IPS-NIHi11 (cell line): Measurements from ENCODE around the gene TCAP.
A peak's percentile ranks its signal among the peaks of the same experiment; 100 is the strongest.

Experiments
- DNase-seq: peaks from one replicate; pipeline ENCODE4 v3.0.0; 2012; ENCODE audit warnings: mixed read lengths, low spot score

Gene TCAP

DNA sequence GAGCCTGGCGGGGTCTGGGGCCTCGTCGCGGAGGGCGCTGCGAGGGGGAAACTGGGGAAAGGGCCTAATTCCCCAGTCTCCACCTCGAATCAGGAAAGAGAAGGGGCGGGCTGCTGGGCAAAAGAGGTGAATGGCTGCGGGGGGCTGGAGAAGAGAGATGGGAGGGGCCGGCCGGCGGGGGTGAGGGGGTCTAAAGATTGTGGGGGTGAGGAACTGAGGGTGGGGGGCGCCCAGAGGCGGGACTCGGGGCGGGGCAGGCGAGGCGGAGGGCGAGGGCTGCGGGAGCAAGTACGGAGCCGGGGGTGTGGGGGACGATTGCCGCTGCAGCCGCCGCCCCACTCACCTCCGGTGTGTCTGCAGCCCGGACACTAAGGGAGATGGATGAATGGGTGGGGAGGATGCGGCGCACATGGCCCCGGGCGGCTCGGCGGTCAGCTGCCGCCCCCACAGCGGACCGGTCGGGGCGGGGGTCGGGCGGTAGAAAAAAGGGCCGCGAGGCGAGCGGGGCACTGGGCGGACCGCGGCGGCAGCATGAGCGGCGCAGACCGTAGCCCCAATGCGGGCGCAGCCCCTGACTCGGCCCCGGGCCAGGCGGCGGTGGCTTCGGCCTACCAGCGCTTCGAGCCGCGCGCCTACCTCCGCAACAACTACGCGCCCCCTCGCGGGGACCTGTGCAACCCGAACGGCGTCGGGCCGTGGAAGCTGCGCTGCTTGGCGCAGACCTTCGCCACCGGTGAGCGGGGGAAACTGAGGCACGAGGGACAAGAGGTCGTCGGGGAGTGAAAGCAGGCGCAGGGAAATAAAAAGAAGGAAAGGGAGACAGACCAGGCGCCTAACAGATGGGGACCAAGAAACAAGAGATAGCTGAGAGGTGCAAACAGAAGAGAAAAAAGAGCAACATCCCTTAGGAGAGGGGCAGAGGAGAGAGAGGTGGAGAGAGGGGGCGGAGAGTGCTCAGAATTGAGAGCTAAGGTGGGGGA lies 3.1 kb downstream of the TCAP start, which contains the start of gene PNMT:
Gene PNMT, plus strand, starts transcription at position 509 of the 980 bp plus-strand sequence. Its CDS starts 23 bp downstream, at position 532.
- DNase-seq: peak; percentile 85

DNA sequence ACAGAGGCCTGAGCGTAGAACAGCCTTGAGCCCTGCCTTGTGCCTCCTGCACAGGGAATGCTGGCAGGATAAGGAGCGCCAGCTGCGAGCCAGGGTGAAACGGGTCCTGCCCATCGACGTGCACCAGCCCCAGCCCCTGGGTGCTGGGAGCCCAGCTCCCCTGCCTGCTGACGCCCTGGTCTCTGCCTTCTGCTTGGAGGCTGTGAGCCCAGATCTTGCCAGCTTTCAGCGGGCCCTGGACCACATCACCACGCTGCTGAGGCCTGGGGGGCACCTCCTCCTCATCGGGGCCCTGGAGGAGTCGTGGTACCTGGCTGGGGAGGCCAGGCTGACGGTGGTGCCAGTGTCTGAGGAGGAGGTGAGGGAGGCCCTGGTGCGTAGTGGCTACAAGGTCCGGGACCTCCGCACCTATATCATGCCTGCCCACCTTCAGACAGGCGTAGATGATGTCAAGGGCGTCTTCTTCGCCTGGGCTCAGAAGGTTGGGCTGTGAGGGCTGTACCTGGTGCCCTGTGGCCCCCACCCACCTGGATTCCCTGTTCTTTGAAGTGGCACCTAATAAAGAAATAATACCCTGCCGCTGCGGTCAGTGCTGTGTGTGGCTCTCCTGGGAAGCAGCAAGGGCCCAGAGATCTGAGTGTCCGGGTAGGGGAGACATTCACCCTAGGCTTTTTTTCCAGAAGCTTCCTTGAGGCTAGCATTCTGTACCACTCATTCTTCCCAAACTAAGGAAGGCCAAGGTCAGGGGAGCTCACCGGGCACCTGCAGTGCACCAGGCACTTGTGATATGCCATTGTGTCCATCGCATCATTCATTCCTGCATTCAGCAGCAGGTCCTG lies 5.0 kb downstream of the TCAP start:
- DNase-seq: no peak

DNA sequence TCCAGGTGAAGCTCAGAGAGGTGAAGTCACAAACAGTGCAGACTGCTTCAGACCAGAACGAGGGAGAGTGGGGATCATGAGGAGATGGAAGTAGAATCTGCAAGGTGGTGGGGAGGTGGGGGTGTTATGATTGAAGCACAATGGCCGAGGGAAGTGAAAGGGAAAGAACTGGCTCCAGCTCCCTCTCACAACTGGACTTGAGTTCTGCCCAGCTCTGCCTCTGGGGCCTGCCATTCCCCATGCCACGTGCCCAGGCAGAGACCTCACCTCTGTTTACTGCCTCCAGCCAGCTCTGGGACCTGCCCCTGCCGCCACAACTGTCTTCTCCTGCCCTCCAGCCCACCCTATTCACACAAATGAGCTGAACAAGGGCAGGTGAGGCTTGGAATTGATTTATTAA lies 5.6 kb downstream of the TCAP start:
- DNase-seq: no peak

DNA sequence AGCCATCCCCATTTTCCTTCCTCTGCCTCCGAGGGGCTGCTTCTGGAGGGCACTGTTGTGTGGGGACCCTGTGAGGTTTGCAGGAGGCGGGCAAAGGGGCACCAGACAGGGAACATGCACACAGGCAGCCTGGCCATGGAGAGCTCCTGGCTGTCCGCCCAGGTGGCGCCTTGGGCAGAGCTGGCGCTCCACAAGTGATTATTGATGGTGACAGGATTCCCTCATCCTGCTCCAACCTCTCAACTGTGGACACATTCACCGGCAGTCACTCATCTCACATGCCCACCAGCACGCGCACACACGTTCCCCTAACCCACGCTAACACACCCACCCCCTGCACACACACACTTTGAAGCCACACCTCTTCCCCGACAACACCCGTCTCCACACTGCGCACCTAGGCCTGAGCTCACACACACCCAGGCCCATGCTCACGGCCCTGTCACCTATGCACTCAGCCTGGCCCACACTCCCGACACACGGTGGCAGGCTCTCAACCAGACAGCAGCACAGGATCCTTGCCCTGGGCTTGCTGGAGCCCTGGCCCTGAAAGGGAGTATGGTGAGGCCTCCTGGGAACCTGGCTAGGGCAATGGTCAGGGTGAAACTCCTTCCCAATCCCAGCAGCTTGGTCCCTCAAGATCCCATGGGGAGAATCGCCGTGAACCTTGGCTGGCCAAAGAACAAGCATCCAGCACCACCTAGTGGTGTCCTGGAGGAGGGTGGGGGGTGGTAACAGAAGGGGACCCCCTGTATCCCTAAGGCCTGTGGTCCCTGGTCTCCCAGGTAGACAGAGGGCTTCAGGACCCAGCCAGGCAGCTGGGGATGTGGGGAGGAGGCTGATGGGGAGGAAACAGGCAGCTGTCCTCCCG lies 6.7 kb downstream of the TCAP start:
- DNase-seq: peak; percentile 85

DNA sequence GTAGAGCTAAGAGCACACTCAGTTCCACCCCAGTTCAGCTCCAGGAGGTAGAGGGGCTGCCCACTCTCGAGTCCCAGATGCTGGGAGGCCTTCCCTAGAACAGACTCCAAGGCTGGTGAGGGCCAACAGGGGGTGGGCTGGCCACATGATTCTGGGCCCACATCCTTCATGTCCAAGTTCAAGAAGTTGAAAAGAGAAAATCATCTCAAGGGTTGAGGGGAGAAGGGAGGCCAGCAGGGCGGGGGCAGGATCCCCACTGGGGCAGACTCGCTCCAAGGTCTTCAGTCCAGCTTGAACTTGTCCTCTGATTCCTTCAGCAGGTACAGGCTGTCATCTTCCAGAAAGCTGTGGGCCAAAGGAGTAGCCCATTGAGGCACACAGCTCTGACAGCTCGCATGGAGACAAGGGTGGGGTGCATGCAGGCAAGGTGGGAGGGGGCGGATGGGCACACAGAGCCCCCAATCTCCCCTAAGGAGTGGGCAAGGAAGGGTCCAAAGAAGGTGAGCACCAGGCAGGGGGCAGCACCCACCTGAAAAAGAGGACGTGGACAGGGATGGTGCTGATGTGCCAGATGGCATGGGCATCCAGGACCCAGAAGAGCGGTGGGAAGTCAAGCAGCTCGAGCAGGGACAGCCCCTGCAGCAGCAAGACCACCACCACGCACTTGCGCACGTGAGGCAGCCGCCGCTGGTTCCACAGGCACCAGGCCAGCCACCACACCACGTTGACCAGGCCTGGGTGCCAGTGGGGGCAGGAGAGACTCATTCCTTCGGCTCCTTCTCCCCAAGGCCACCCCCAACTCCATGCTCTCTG lies 7.6 kb downstream of the TCAP start:
- no peak for DNase-seq

DNA sequence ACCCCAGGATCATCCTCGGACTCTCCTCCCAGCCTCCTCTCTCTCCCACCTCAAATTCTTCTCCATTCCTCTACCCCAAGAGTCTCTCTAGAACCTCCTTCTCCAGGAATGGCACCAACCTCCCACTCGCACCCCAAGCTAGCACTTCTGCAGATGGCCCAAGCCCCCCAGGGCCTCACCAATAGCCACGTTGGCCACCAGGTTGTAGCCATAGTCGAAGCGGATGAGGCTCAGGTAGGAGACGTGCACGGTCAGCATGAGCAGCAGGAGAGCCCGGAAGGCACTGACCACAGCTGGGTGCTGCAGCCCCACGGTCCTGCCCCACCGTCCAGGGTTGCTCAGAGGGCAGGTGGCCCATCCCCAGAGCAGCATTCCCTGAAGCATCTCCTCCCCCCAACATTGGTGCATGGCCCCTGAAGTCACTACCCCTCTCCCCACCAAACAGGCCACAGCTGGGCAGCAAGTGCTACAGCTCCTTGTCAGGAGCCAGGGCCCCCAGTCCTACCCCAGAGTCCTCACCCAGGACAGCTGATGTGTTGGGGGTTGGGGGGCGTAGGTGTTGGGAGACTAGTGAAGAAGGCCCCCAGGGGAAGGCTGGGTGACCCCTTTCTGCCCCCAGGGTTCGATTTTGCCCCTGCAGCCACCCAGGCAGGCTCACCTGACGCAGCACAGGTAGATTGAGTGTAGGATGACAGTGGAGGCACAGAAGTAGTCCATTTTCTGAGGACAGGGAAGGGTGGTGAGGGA lies 8.4 kb downstream of the TCAP start:
- DNase-seq: no peak

DNA sequence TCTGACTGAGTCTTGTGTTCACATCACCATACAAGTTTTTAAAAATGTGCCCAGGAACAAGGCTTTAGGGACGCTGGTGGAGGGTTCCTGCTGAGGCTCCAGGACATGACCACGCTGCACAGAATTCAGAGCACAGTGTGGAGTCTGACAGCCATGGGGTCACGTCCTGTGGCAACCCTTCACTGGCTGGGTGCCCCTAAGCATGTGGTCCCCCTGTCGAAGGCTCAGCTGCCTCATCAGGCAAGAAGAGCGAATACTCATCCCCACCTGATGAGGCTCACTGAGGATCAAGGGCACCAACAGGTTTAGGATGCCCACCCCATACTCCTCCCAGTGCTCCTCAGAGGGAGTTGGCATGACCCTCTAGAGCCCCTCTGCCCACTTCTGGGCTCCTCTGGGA lies 9.0 kb downstream of the TCAP start:
- no peak for DNase-seq

DNA sequence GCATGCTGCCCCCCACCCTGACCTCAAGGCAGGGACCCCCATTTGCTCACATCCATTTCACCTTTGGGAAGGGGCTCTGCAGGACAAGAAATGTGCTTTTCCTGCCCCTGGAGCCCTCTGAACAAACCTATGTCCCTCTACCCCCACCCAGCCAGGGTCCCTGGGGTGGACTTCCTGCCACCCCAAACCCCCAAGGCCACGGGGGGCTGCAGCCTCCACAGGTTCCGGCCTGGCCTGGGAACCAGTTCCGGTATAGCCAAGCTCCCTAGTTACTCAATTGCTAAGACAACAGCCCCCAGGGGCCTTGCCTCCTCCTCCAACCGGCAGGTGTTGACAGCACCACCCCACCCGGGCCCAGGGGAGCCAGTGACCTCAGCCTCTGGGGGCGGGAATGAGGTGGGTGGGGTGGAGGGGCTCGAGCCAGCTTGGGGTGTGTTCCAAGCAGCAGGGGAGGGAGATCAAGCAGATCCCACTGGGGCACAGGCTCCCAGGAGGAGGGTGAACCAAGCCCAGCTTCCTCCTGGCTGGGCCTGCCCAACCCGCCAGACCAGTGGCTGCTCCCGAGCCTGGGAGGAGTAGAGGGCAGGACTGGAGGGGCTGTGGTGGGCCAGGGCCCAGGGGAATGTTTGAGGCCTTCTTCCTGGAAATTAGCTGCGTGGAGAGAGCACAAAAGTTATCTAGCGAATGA lies 9.7 kb downstream of the TCAP start:
- peak; percentile 67 for DNase-seq

DNA sequence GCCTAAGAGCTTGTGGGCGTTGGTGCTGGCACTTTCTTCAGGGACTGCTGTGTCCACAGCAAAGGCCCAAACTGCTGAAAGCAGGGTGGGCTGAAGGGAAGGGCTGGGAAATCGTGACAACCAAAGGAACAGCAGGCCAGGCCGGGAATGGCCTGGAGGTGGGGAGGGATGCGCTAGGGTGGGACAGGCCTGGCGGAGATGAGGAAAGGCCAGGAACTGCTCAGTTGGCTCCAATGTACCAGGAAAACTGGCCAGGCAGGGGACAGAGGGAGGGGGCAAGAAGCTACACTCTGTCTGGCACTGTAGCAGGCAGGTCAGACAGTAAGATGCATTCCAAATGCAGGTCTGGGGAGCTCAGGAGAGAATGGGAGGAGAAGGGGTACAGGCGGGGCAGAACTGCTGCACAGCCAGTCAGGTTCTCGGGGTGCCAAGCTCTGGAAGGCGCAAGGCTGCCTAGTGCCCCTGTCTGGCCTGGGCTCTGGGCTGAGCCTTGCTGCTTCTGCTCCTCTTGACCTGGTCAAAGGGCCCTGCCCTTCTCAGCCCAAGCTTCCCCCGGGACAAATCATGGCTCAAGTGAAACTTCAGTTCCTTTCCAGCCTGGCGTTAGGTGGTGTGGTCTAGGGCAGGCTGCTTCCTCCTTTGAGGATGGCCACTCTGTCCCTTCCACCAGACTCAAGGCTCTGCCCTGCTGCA lies 10.4 kb downstream of the TCAP start:
- DNase-seq: no peak

DNA sequence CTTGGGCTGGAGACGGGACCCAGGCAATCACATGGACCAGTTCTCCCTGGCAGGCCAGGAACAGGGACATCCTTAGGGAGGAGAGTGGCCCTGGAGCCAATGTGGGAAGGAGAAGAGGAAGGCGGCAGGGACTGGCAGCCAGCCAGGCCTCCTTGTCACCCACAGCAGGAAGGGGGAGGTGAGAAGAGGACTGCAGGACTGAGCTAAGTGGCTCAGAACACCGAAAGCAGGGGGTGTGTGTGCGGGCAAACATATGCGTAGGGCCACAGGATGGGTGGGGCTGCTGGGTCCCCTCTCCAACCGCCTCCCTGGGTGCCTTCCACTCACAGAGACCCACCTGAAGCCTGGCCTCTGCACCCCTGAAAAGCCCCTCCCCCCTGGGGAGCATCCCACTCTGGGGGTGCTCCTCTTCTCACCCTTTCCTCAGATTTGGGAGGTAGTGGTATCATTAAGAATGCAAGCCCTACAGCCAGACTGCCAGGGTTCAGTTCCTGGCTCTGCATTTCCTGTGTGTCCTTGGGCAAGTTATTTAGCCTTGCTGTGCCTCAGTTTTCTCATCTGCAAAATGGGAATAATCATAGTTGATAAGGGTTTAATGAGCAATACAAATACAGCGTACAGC lies 11.2 kb downstream of the TCAP start:
- no peak for DNase-seq

DNA sequence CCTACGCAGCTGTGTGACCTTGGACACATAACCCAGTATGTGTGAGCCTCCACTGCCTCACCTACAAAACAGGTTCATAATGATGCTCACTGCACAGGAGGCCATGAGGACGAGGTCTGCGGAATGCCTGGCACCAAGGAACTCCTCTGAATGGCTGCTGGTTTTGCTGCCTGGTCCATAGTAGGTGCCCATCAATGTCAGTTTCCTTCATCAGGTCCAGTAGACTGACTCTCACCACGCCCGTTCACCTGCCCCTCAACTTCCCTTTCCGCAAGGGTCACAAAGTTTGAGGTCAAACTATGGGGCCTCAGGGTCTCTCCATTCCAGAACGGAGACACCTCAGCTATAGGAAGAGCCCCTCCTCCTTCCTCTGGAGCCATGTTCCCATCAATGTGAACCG lies 11.9 kb downstream of the TCAP start:
- DNase-seq: no peak

DNA sequence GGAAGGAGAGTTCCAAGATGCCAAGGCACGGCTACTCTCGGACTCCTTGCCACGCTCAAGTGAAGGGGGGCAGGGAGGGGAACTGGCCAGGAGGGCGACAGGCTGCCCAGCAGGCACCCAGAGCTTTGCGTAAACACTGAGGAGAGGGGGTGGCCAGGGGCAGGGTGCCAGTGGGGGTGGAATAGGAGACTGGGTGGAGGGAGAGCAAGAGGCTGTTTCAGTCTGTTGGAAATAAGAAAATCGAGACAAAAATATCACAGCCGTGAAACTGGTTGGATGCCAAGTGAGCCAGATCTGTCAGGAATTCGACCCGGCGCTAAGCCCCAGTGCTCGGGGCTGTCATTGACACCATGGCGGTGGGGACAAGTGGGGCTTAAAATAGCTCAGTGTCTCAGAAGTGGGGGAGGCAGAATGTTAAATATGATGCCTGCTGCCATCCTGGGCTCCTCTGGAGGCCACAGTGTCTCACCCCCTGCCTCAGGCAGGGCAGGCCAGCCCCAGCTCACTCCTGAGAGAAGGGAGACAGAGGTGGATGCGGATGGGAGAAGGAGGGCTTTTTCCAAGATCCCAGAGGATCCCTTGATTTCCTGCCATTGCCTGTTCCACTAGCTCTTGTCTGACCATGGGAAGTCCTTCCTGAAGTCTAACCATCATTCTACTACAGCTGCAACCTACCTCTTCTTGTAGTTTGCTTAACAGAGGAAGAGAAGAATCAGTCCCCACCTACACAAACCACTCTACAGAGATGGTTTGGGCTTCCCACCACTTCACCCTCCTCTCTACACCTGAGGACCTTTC lies 12.6 kb downstream of the TCAP start:
- DNase-seq: no peak

DNA sequence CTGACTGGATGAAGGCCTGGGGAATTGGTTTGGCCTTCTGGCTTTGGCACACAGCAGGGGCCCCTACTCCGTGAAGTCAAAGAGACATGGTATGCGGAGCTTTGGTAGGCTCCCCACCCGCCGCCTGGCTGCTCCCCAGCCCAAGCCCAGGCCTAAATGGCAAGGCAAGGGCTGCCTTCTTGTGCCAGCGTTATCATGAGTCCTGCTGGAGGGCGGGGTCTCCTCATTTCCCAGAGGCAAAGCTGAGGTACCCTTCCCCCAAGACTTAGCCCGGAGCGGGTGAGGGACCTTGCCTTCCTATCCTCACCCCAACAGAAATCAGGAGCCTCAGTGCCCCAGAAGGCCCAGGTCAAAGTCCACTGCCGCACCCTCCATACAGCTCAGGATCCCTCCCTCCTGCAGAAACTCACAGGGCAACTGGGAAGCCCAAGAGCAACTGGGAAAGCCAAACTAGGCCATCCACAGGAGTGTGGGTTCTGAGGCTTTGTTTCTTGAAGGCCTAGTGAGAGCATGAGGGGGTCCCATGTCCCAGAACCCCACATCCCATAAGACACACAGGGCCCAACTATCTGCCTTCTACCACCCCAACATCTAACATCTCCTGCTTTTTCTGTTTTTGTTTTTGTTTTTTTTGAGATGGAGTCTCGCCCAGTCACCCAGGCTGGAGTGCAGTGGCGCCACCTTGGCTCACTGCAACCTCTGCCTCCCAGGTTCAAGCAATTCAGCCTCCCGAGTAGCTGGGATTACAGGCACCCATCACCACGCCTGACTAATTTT lies 13.4 kb downstream of the TCAP start:
- no peak for DNase-seq

DNA sequence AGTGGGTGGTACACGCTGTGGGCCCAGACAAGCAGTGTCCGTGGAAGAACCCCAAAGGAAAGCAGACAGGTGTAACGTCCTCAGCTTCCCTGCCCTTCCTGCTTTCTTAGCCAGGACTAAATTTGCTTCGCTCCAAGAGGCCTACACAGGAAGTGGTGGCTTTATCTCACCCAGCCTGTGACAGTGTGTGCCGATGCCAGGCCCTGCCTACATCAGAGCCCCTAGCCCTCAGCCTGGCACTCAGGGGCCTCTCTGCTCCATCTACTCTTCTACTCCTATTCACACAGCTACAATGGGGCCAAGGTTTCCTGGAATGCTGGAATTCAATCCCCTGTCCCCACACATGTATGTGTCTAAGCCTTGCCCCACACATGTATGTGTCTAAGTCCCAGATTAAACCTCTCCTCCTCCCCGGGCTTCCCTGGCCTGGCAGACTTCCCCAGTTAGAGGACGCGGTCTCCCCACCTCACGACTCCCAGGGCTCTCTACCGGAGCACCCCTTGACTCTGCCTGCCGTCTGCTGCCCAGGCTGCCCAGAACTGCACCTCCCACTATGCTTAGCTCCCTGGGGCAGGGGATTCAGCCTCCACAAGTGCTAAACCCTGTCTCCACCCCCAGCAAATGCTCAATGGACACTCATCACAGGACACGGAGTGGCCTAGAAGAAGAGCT lies 14.5 kb downstream of the TCAP start:
- DNase-seq: no peak

DNA sequence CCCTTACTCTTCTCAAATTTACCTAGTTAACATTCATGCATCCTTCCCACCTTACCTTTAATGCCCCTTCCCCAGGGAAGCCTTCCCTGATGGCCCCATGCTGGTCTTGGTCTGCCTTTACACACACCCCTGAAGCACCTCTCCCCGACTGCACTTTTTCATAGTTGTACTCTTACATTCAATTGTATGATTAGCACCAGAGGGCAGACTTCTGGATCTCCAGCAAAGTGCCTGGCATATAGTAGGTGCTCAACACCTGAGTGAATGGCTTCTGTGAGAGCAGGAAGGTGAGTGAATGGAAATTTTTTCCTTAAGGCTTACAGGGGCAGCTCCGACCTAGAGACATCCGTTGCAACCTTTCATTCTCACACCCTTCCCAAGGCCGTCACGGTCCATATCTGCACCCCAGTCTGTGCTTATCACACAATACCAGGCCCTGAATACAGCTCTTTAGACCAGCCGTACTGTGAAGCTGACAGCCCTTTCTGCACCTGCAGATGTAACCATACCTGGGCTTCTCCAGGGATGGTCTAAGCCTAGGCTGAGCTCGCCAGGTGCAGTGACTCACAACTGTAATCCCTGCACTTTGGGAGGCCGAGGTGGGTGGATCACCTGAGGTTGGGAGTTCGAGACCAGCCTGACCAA lies 18.3 kb downstream of the TCAP start:
- DNase-seq: no peak
